Muscle layer of colon (tissue), 2 donors: Measurements from ENCODE around the gene TRAM2.

Experiments used
- H3K27ac ChIP-seq: one replicate; pipeline ENCODE4 v1.7.0; 2013; ENCODE audit warnings: low read depth, mild to moderate bottlenecking, low read length, moderate library complexity
- H3K27me3 ChIP-seq, 2 donors: one replicate each; pipeline ENCODE4 v1.7.0; 2013; ENCODE audit warnings: low read length in 2 of 2, mild to moderate bottlenecking in 2 of 2; ENCODE audit not compliant: insufficient read depth in 2 of 2, control insufficient read depth in 1 of 2
- H3K36me3 ChIP-seq: one replicate; pipeline ENCODE4 v1.7.0; 2013; ENCODE audit warnings: mild to moderate bottlenecking, low read length; ENCODE audit not compliant: insufficient read depth
- H3K4me1 ChIP-seq: one replicate; pipeline ENCODE4 v1.7.0; 2013; ENCODE audit warnings: mild to moderate bottlenecking, low read length; ENCODE audit not compliant: insufficient read depth
- H3K4me3 ChIP-seq, 2 donors: one replicate each; pipeline ENCODE4 v1.7.0; 2013; ENCODE audit warnings: low read length in 2 of 2, low read depth in 1 of 2, mild to moderate bottlenecking in 1 of 2, moderate library complexity in 1 of 2
- H3K9ac ChIP-seq: one replicate; pipeline ENCODE4 v1.7.0; 2013; ENCODE audit warnings: low read length
- H3K9me3 ChIP-seq: one replicate; pipeline ENCODE4 v1.7.0; 2013; ENCODE audit warnings: mild to moderate bottlenecking, low read length
- donor health status: abdominal sarcoma.
- donor health status: Adenocarcinoma of cecum.

TRAM2 gene

DNA sequence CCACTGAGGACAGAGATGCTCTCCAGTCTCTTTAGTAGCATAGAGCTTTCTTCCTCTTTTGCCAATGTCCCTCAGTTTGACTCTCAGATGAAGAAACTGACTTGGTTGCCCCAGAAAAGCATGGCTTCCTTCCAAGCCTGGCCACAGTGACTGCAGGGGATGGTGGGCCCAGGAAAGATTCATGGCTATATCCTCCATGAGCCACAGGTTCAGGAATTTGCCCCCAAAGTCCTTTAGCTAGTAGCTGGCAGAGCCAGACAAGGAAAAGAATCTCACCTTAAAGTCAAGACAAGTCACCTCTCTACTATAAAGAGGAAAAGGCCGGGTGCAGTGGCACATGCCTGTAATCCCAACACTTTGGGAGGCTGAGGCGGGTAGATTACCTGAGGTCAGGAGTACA is 43.4 kb downstream of the TRAM2 start:
- H3K9me3 ChIP-seq: no peaks in the 10 kb centered on the region
- no peak overlapping the region for H3K9ac ChIP-seq
- H3K4me3 ChIP-seq: no peak overlapping the region
- H3K36me3 ChIP-seq: peaks cover 9% of the 10 kb centered on the region
- H3K4me1 ChIP-seq: peaks cover 22% of the 10 kb centered on the region
- H3K27me3 ChIP-seq: no peaks in the 10 kb centered on the region
- no peak overlapping the region for H3K27ac ChIP-seq

DNA sequence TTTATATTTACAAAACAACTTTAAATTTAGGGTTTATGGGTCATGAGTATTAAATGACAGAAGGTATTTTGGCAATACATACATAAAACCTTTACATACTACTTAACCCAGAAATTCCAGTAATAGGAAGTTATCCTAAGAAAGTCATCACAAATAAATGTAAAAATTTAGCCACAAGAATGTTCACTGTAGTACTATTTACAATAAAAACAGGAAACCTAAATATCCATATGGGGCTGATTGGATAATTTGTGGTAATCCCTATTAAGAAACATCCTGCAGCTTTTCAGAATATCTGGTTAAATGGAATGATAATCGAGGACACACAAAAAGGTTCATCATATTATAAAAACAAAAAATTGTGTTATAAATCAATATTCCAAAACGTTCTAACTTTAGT is 44.4 kb downstream of the TRAM2 start:
- H3K36me3 ChIP-seq: peaks cover 9% of the 10 kb centered on the region
- H3K9ac ChIP-seq: no peak overlapping the region
- H3K4me1 ChIP-seq: peaks cover 11% of the 10 kb centered on the region
- no peaks in the 10 kb centered on the region for H3K9me3 ChIP-seq
- no peaks in the 10 kb centered on the region for H3K27me3 ChIP-seq
- H3K27ac ChIP-seq: no peak overlapping the region
- H3K4me3 ChIP-seq: no peak overlapping the region

GRCh38 chr6:52531834-52532233 is 45.0 kb downstream of the TRAM2 start:
- H3K9ac ChIP-seq: no peak overlapping the region
- H3K36me3 ChIP-seq: peaks cover 9% of the 10 kb centered on the region

GRCh38 chr6:52531396-52531795 is 45.5 kb downstream of the TRAM2 start:
- no peak overlapping the region for H3K27ac ChIP-seq

More at GRCh38 chr6:52531834-52532233, 45.0 kb downstream of the TRAM2 start:
- H3K4me1 ChIP-seq: peaks cover 6% of the 10 kb centered on the region
- no peaks in the 10 kb centered on the region for H3K9me3 ChIP-seq
- H3K4me3 ChIP-seq: no peak overlapping the region
- no peak overlapping the region for H3K27ac ChIP-seq
- no peaks in the 10 kb centered on the region for H3K27me3 ChIP-seq

GRCh38 chr6:52530351-52530750 is 46.5 kb downstream of the TRAM2 start:
- no peaks in the 10 kb centered on the region for H3K9me3 ChIP-seq
- H3K9ac ChIP-seq: no peak overlapping the region
- H3K27me3 ChIP-seq: no peaks in the 10 kb centered on the region
- no peak overlapping the region for H3K4me3 ChIP-seq
- H3K27ac ChIP-seq: no peak overlapping the region
- peaks cover 8% of the 10 kb centered on the region for H3K36me3 ChIP-seq
- no peaks in the 10 kb centered on the region for H3K4me1 ChIP-seq

More at GRCh38 chr6:52531396-52531795, 45.5 kb downstream of the TRAM2 start:
- Histone ChIP-seq H3K9me3 (no peaks in the 10 kb centered on the region), H3K4me1 (peaks cover 1% of the 10 kb centered on the region), H3K27me3 (no peaks in the 10 kb centered on the region), H3K36me3 (peaks cover 9% of the 10 kb centered on the region), H3K9ac (no peak overlapping the region), H3K4me3 (no peak overlapping the region)

DNA sequence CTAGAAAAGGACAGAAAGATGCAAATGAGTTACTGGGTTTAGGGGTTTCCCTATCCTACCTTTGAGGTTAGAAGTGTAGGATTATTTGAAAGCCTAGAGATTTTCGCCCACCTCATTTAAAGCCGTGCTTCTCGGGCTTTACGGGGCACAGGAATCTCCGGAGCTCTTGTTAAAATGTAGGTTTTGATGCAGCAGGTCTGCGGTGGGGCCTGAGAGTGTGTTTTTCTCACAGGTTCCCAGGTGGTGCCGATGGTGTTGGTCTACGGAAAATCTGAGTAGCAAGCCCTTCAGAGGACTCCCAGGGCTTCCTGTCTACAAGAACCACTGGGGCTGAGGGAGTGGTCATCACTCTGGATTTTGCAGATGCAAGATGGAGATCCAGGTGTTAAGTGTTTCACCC is 47.5 kb downstream of the TRAM2 start:
- H3K4me3 ChIP-seq: no peak overlapping the region
- H3K27ac ChIP-seq: no peak overlapping the region
- H3K4me1 ChIP-seq: no peaks in the 10 kb centered on the region
- no peak overlapping the region for H3K9ac ChIP-seq
- no peaks in the 10 kb centered on the region for H3K36me3 ChIP-seq
- H3K9me3 ChIP-seq: no peaks in the 10 kb centered on the region
- H3K27me3 ChIP-seq: no peaks in the 10 kb centered on the region

DNA sequence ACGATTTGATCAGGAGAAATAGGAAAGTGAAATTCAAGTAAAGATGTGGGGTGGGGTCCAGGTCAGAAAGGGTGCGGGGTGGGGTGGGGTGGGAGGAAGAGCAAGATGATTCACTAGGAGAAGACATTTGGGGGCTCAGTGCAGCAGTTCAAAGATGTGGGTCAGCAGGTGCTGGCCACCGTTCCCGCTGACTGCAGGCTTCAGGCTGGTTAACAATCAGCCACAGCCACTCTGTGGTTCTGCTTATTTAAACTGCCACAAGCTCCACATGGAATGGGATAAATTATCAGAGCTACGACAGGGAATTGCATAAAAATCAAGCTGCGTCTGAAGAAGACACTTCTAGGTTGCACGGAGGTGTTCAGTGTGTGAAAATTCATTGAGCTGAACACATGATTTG is 49.4 kb downstream of the TRAM2 start:
- H3K4me1 ChIP-seq: peaks cover 4% of the 10 kb centered on the region
- H3K4me3 ChIP-seq: no peak overlapping the region
- no peaks in the 10 kb centered on the region for H3K9me3 ChIP-seq
- H3K27me3 ChIP-seq: no peaks in the 10 kb centered on the region
- no peaks in the 10 kb centered on the region for H3K36me3 ChIP-seq
- H3K9ac ChIP-seq: no peak overlapping the region
- H3K27ac ChIP-seq: no peak overlapping the region

DNA sequence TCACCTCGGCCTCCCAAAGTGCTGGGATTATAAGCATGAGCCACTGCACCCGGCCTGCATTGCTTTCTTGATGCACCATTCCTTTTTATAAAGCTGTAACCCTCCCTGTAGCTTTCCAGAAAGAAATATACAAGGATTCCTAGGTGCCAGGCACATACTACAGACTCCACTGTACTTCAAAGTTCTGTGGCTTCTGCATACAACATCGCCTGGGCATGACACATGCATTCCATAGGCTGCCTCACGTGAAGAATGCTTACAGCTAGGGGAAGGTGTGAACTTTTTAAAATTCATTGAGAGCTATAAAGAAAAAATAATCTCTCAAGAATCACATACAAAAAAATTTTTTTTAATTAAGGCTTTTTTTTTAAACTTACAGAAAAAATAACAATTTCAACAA is 50.2 kb downstream of the TRAM2 start:
- Histone ChIP-seq H3K4me1 (peaks cover 12% of the 10 kb centered on the region), H3K9me3 (no peaks in the 10 kb centered on the region), H3K27me3 (no peaks in the 10 kb centered on the region), H3K36me3 (no peaks in the 10 kb centered on the region), H3K9ac (no peak overlapping the region), H3K4me3 (no peak overlapping the region), H3K27ac (no peak overlapping the region)

DNA sequence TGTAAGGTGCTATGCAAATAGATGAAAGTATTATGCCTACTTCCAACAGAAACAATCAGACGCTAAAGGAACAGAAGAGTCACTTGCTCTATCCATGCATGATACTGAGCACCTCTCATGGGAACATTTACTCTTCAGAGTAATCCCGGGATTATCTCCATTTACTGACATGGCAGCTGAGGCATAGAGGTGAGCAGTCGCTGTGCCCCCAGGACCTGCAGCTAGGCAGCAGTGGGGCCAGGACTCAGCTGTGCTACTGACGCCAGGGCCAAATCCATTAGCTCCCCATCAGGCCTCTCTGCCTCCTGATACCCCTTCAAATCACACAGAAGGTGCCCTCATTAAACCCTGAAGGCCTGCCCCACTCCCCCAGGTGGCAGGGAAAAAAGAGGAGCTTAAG is 51.9 kb downstream of the TRAM2 start:
- H3K9ac ChIP-seq: no peak overlapping the region
- no peak overlapping the region for H3K27ac ChIP-seq
- no peaks in the 10 kb centered on the region for H3K27me3 ChIP-seq
- peaks cover 12% of the 10 kb centered on the region for H3K4me1 ChIP-seq
- H3K36me3 ChIP-seq: no peaks in the 10 kb centered on the region
- H3K4me3 ChIP-seq: no peak overlapping the region
- H3K9me3 ChIP-seq: no peaks in the 10 kb centered on the region

DNA sequence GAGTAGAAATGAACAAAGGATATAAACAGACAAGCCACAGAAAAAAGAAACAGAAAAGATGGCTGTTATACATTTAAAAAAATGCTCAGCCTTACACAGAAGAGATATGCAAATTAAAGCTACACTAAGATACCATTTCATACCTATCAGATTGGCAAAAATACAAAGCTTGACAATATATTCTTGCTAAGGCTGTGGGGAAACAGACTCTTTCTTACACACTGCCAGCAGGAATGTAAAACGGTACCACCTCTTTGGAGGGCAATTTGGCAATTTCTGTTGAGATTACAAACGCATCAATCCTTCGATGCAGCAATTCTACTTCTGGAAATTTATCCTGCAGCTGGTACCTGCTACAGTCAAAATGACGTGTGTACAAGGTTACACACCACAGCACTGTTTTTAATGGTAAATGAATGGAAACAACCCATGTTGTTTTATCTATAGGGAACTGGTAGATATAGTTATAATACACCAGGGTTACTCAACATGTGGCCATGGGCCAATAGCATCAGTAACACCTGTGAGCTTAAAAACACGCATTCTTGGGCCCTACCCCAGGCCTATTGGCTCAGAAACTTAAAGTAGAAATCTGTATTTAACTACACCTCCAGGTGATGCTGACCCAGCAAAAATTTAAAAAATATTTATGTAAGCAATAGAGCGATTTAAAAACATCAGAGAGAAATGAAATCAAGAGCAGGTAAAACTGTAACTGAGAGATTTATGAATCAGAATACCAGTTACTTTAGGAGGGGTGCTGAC is 53.3 kb downstream of the TRAM2 start:
- Histone ChIP-seq H3K4me3 (no peak overlapping the region), H3K9ac (no peak overlapping the region), H3K27ac (no peak overlapping the region), H3K4me1 (peaks cover 19% of the 10 kb centered on the region), H3K27me3 (no peaks in the 10 kb centered on the region), H3K36me3 (no peaks in the 10 kb centered on the region), H3K9me3 (no peaks in the 10 kb centered on the region)

GRCh38 chr6:52522655-52523054 is 54.2 kb downstream of the TRAM2 start:
- Histone ChIP-seq H3K9me3 (no peaks in the 10 kb centered on the region), H3K36me3 (no peaks in the 10 kb centered on the region), H3K9ac (no peak overlapping the region), H3K27ac (no peak overlapping the region), H3K4me3 (no peak overlapping the region), H3K4me1 (peaks cover 28% of the 10 kb centered on the region), H3K27me3 (no peaks in the 10 kb centered on the region)

DNA sequence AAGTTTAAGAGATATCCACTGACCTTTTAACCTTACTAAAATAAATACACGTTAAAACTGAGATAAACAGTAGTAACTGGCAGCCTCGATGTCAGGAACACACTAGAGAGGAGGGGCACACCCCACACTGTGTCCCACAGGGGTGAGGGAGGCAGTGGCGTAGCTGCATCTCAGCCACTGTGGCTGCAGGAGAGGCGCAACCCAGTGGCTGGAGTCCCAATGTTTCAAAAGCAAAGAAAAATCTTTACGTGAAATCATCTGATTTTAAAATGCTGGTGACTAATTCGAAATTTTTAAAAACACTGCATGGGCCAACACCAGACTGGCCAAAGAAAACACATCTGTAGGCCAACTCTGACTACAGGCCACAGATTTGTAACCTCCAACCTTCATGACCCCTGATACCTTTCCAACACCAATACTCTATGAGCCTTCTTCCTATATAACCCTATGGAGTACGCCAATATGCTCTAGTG is 54.7 kb downstream of the TRAM2 start:
- H3K4me1 ChIP-seq: peaks cover 32% of the 10 kb centered on the region
- H3K27me3 ChIP-seq: no peaks in the 10 kb centered on the region
- H3K9me3 ChIP-seq: no peaks in the 10 kb centered on the region
- peak overlapping the region; percentile 7 for H3K27ac ChIP-seq
- H3K9ac ChIP-seq: no peak overlapping the region
- H3K4me3 ChIP-seq: no peak overlapping the region
- H3K36me3 ChIP-seq: no peaks in the 10 kb centered on the region
